GM23248 (cell line): ENCODE results near the gene ADPRH. TPM values are rescaled to one million over a fixed set of nuclear protein-coding genes. Genes with fewer than 3 reads are reported as not detected.

Experiments used
- DNase-seq: peaks from one replicate; pipeline ENCODE4 v3.0.0-alpha.2; 2015
- H2AFZ ChIP-seq: fragments of 200-600 bp; sonication (generic); 2 replicates; pipeline ENCODE4 v1.6.1; 2016; ENCODE audit warnings: antibody characterized with exemption
- H3F3A ChIP-seq: fragments of 200-600 bp; sonication (generic); 2 replicates; pipeline ENCODE4 v1.6.1; 2016; ENCODE audit warnings: mild to moderate bottlenecking, antibody characterized with exemption, mixed run types; ENCODE audit not compliant: insufficient read depth
- H3K27ac ChIP-seq: fragments of 200-600 bp; sonication (generic); 2 replicates; pipeline ENCODE4 v1.5.1; 2016; ENCODE audit warnings: mild to moderate bottlenecking
- H3K27me3 ChIP-seq: fragments of 200-600 bp; sonication (generic); replicated peaks from 2 replicates; pipeline ENCODE4 v1.6.1; 2016; ENCODE audit warnings: mild to moderate bottlenecking; ENCODE audit not compliant: insufficient read depth
- H3K36me3 ChIP-seq: fragments of 200-600 bp; sonication (generic); 2 replicates; pipeline ENCODE4 v1.6.1; 2016; ENCODE audit warnings: low read depth, mild to moderate bottlenecking
- H3K4me1 ChIP-seq: fragments of 200-600 bp; sonication (generic); 2 replicates; pipeline ENCODE4 v1.6.1; 2016; ENCODE audit warnings: mild to moderate bottlenecking; ENCODE audit not compliant: insufficient read depth
- H3K4me2 ChIP-seq: fragments of 200-600 bp; sonication (generic); one replicate; pipeline ENCODE4 v1.6.1; 2016; ENCODE audit warnings: mild to moderate bottlenecking; ENCODE audit not compliant: unreplicated experiment
- H3K4me3 ChIP-seq: fragments of 200-600 bp; sonication (generic); 2 replicates; pipeline ENCODE4 v1.5.1; 2016; ENCODE audit warnings: mild to moderate bottlenecking
- H3K79me2 ChIP-seq: fragments of 200-600 bp; sonication (generic); 2 replicates; pipeline ENCODE4 v1.6.1; 2016; ENCODE audit warnings: mild to moderate bottlenecking; ENCODE audit not compliant: insufficient read depth
- H3K9ac ChIP-seq: fragments of 200-600 bp; sonication (generic); 2 replicates; pipeline ENCODE4 v1.6.1; 2016; ENCODE audit warnings: mild to moderate bottlenecking
- H3K9me2 ChIP-seq: fragments of 200-600 bp; sonication (generic); 2 replicates; pipeline ENCODE4 v1.6.1; 2016; ENCODE audit warnings: mixed run types, mild to moderate bottlenecking, moderate library complexity; ENCODE audit not compliant: insufficient read depth
- H3K9me3 ChIP-seq: fragments of 200-600 bp; sonication (generic); one replicate; pipeline ENCODE4 v1.6.1; 2017; ENCODE audit warnings: low read depth
- H4K20me1 ChIP-seq: fragments of 200-600 bp; sonication (generic); 2 replicates; pipeline ENCODE4 v1.6.0; 2016; ENCODE audit not compliant: insufficient read depth
- EZH2 ChIP-seq: fragments of 200-600 bp; sonication (generic); IDR thresholded peaks from 2 replicates; pipeline ENCODE4 v1.6.1; 2018; ENCODE audit warnings: antibody characterized with exemption, mild to moderate bottlenecking; ENCODE audit not compliant: insufficient read depth, poor library complexity, severe bottlenecking
- EZH2phosphoT487 ChIP-seq: fragments of 200-600 bp; sonication (generic); IDR thresholded peaks from 2 replicates; pipeline ENCODE4 v1.6.1; 2018; ENCODE audit warnings: antibody characterized with exemption, moderate library complexity, mild to moderate bottlenecking, low read depth; ENCODE audit not compliant: insufficient read depth
- WGBS, 2 experiments: methylation state at CpG; one replicate each; pipeline ENCODE4 v1.1.6; 2015 to 2017; ENCODE audit warnings: low lambda C conversion rate in 2 of 2, low coverage in 1 of 2; ENCODE audit errors: missing lambda C conversion rate in 2 of 2; 5-methylcytosine and 5-hydroxymethylcytosine counted together
- in situ Hi-C: fragments of 300-500 bp; cut with MboI; formaldehyde crosslinking; loops from 2 replicates; pipeline ENCODE4 v1.15.0; 2020
- polyA plus RNA-seq: library from polyadenylated mRNA; unstranded; fragments of >200 nt; fragmentation: Nextera tagmentation; extraction: Ambion mirVana; gene quantifications from 2 replicates; pipeline ENCODE4 v1.2.1, GENCODE V29; 2016
- total RNA-seq: library from RNA; depleted of rRNA; stranded (reverse); fragments of >200 nt; shearing (Covaris generic); gene quantifications from 2 replicates; pipeline ENCODE4 v1.2.3, GENCODE V29; 2014; rRNA removed

The ADPRH gene
- total and polyA plus RNA-seq, 2 experiments from 2014 or later = 2.1 to 2.3 TPM

GRCh38 chr3:119637679-119638477 lies 58.6 kb downstream of the ADPRH start:
- H3K9ac ChIP-seq = peak overlapping the region; percentile 70
- no peaks in the 10 kb centered on the region for H3K79me2 ChIP-seq
- peak overlapping the region; percentile 67 for H2AFZ ChIP-seq
- H3K27ac ChIP-seq = peak overlapping the region; percentile 95
- peaks cover 44% of the 10 kb centered on the region for H3K4me1 ChIP-seq
- H3K4me2 ChIP-seq = peak overlapping the region; percentile 76
- H3K9me2 ChIP-seq = no peaks in the 10 kb centered on the region
- H3K4me3 ChIP-seq = peak overlapping the region; percentile 41
- TF ChIP-seq EZH2phosphoT487 (no peak), EZH2 (no peak)
- DNase-seq = peak; percentile 91
- WGBS, 2 experiments = 32 to 33% methylated on average over 3 of the region's 3 CpGs
- in situ Hi-C loops = no loop called here
- H3K27me3 ChIP-seq = no peaks in the 10 kb centered on the region
- H4K20me1 ChIP-seq = no peaks in the 10 kb centered on the region
- H3K9me3 ChIP-seq = no peaks in the 10 kb centered on the region
- no peaks in the 10 kb centered on the region for H3K36me3 ChIP-seq
- H3F3A ChIP-seq = peaks cover 38% of the 10 kb centered on the region

Other genes starting within 250 kb of the ADPRH start
- 78.8 and 105 TPM in 2 replicates for gene TMEM39A, start 115.9 kb upstream of the ADPRH start, total RNA-seq
- gene TMEM39A, start 115.9 kb upstream of the ADPRH start, polyA plus RNA-seq = 37.9 and 41.1 TPM in 2 replicates
- 10.9 and 20.8 TPM in 2 replicates for gene POGLUT1, start 110.5 kb upstream of the ADPRH start, total RNA-seq
- gene POGLUT1, start 110.5 kb upstream of the ADPRH start, polyA plus RNA-seq = 18.7 and 24.5 TPM in 2 replicates
- 45.3 and 54.3 TPM in 2 replicates for gene TIMMDC1, start 80.9 kb upstream of the ADPRH start, total RNA-seq
- gene TIMMDC1, start 80.9 kb upstream of the ADPRH start, polyA plus RNA-seq = 160 and 163 TPM in 2 replicates
- not detected in 2 replicates for gene CD80, start 19.9 kb upstream of the ADPRH start, total RNA-seq
- gene CD80, start 19.9 kb upstream of the ADPRH start, polyA plus RNA-seq = 0.08 TPM in 1 of 2 replicates, not detected in the other
- gene PLA1A, start 18.4 kb downstream of the ADPRH start, total RNA-seq = not detected in 2 replicates
- gene PLA1A, start 18.4 kb downstream of the ADPRH start, polyA plus RNA-seq = not detected in 2 replicates
- gene POPDC2, start 81.1 kb downstream of the ADPRH start, total RNA-seq = not detected in 2 replicates
- 0.74 and 1.2 TPM in 2 replicates for gene POPDC2, start 81.1 kb downstream of the ADPRH start, polyA plus RNA-seq
- 7.0 and 27.7 TPM in 2 replicates for gene COX17, start 97.9 kb downstream of the ADPRH start, total RNA-seq
- gene COX17, start 97.9 kb downstream of the ADPRH start, polyA plus RNA-seq = 53.3 and 56.7 TPM in 2 replicates
- not detected in 2 replicates for gene CFAP91, start 123.5 kb downstream of the ADPRH start, total RNA-seq
- not detected in 2 replicates for gene CFAP91, start 123.5 kb downstream of the ADPRH start, polyA plus RNA-seq
- not detected in 2 replicates for gene NR1I2, start 202.6 kb downstream of the ADPRH start, total RNA-seq
- 0.06 TPM in 1 of 2 replicates, not detected in the other for gene NR1I2, start 202.6 kb downstream of the ADPRH start, polyA plus RNA-seq